OCI-LY7 (cell line): ENCODE results near the gene ERP27. TPM values are rescaled to one million over a fixed set of nuclear protein-coding genes. Genes with fewer than 3 reads are reported as not detected.

ENCODE experiments used
- BruUV-seq: library from RNA; stranded (reverse); fragments of 400-500 nt; replicated peaks from 2 replicates; lab custom pipeline; 2021; lab: Mats Ljungman, UMichigan
- CTCF ChIA-PET: fragments of 300-600 bp; sonication (Branson Sonifier 250); formaldehyde crosslinking; loops from one replicate; lab custom pipeline; 2022; ENCODE audit warnings: antibody characterized with exemption; ENCODE audit not compliant: unreplicated experiment; lab: Charles Lee
- POLR2A ChIA-PET: fragments of 300-600 bp; sonication (Branson Sonifier 250); formaldehyde crosslinking; loops from one replicate; lab custom pipeline; 2022; ENCODE audit warnings: antibody characterized with exemption; lab: Charles Lee
- DNase-seq: peaks from one replicate; pipeline ENCODE4 v3.0.0-alpha.2; 2015; ENCODE audit warnings: low spot score
- H2AFZ ChIP-seq: fragments of 200-600 bp; sonication (generic), shearing (Covaris generic); 2 replicates; pipeline ENCODE4 v1.6.1; 2014; ENCODE audit warnings: mild to moderate bottlenecking, antibody characterized with exemption, low read length, moderate library complexity
- H3K27ac ChIP-seq: fragments of 200-600 bp; sonication (generic); 2 replicates; pipeline ENCODE4 v1.5.1; 2014; ENCODE audit warnings: mixed run types, low read depth, mild to moderate bottlenecking, moderate library complexity, low read length, inconsistent platforms; ENCODE audit not compliant: poor library complexity, severe bottlenecking
- H3K36me3 ChIP-seq: fragments of 200-600 bp; sonication (generic); 2 replicates; pipeline ENCODE4 v1.6.1; 2014; ENCODE audit warnings: mild to moderate bottlenecking, antibody characterized with exemption, low read length, moderate library complexity, mixed read lengths; ENCODE audit not compliant: insufficient read depth
- H3K4me1 ChIP-seq: fragments of 200-600 bp; sonication (generic); 2 replicates; pipeline ENCODE4 v1.5.1; 2014; ENCODE audit warnings: mild to moderate bottlenecking, low read length; ENCODE audit not compliant: insufficient read depth, poor library complexity, severe bottlenecking
- H3K4me2 ChIP-seq: fragments of 200-600 bp; sonication (generic); 2 replicates; pipeline ENCODE4 v1.6.1; 2014; ENCODE audit warnings: mild to moderate bottlenecking, low read length
- H3K4me3 ChIP-seq: fragments of 200-600 bp; sonication (generic); 2 replicates; pipeline ENCODE4 v1.5.1; 2014; ENCODE audit warnings: mild to moderate bottlenecking, low read depth, low read length; ENCODE audit not compliant: poor library complexity, severe bottlenecking
- H3K79me2 ChIP-seq: fragments of 200-600 bp; sonication (generic); 2 replicates; pipeline ENCODE4 v1.6.1; 2016; ENCODE audit warnings: low read depth, mild to moderate bottlenecking, low read length, moderate library complexity, mixed read lengths; ENCODE audit not compliant: insufficient read depth
- H3K9me2 ChIP-seq: fragments of 200-600 bp; sonication (generic); 2 replicates; pipeline ENCODE4 v1.6.1; 2016; ENCODE audit warnings: mild to moderate bottlenecking, low read length, mixed read lengths; ENCODE audit not compliant: insufficient read depth
- H3K9me3 ChIP-seq: fragments of 200-600 bp; sonication (generic); 2 replicates; pipeline ENCODE4 v1.6.1; 2014; ENCODE audit warnings: mild to moderate bottlenecking, mixed run types, low read length, mixed read lengths
- H4K20me1 ChIP-seq: fragments of 200-600 bp; sonication (generic); 2 replicates; pipeline ENCODE4 v1.6.1; 2014; ENCODE audit warnings: mild to moderate bottlenecking, antibody characterized with exemption, low read length, moderate library complexity, mixed read lengths; ENCODE audit not compliant: insufficient read depth
- CTCF ChIP-seq: fragments of 200-600 bp; sonication (generic); conservative IDR thresholded peaks from 2 replicates; pipeline ENCODE4 v1.5.1; 2014; ENCODE audit warnings: mild to moderate bottlenecking, antibody characterized with exemption, low read length, moderate library complexity, mixed read lengths
- EZH2phosphoT487 ChIP-seq: fragments of 200-600 bp; sonication (generic); IDR thresholded peaks from 2 replicates; pipeline ENCODE4 v1.6.1; 2018; ENCODE audit warnings: low read depth, borderline replicate concordance, mild to moderate bottlenecking, mixed run types, antibody characterized with exemption, low read length, moderate library complexity, mixed read lengths
- intact Hi-C: fragments of 100-400 bp; cut with micrococcal nuclease; formaldehyde crosslinking; loops from one replicate; pipeline ENCODE4 v1.10.0; 2022; ENCODE audit not compliant: unreplicated experiment
- total RNA-seq, 2 experiments: library from RNA; depleted of rRNA in 1 of 2; stranded (reverse); fragments of >200 nt in 1 of 2; shearing (Covaris generic) in 1 of 2; gene quantifications; 2 replicates each; pipeline ENCODE4 v1.2.3, GENCODE V29; 2014 to 2022

Gene ERP27
- total RNA-seq, 2 experiments from 2014 or later: 1.7 to 1.9 TPM

GRCh38 chr12:14915736-14916135 is 22.6 kb downstream of the ERP27 start:
- no peak overlapping the region for H3K4me2 ChIP-seq
- no TSS peak for BruUV-seq
- no peak for DNase-seq
- no peak overlapping the region for H3K4me3 ChIP-seq
- intact Hi-C loops: no loop called here
- ChIA-PET POLR2A (interaction anchor here (0.6 to 1.0 kb wide), 2 partner anchors 22 to 169 kb away, joined by 5 to 6 read pairs; no protein-coding TSS in a partner anchor), CTCF (no interaction called here)
- no peak for TF ChIP-seq EZH2phosphoT487
- TF ChIP-seq CTCF: no peak
- peaks cover 3% of the 10 kb centered on the region for H3K4me1 ChIP-seq
- H4K20me1 ChIP-seq: no peaks in the 10 kb centered on the region
- no peaks in the 10 kb centered on the region for H3K9me3 ChIP-seq
- no peak overlapping the region for H3K27ac ChIP-seq
- no peaks in the 10 kb centered on the region for H3K79me2 ChIP-seq
- no peak overlapping the region for H2AFZ ChIP-seq
- no peaks in the 10 kb centered on the region for H3K9me2 ChIP-seq
- peaks cover 25% of the 10 kb centered on the region for H3K36me3 ChIP-seq

- BruUV-seq: no TSS peak
Observed at GRCh38 chr12:14913381-14913781, 25.0 kb downstream of the ERP27 start.

More at GRCh38 chr12:14913381-14913781, 25.0 kb downstream of the ERP27 start:
- no peaks in the 10 kb centered on the region for H3K79me2 ChIP-seq
- H3K4me1 ChIP-seq: no peaks in the 10 kb centered on the region
- no peak for TF ChIP-seq CTCF
- no peak for TF ChIP-seq EZH2phosphoT487
- POLR2A ChIA-PET: interaction anchor here (0.5 to 1.2 kb wide), 5 partner anchors 21 to 176 kb away, joined by 3 to 6 read pairs (median 3); no protein-coding TSS in a partner anchor
- no peaks in the 10 kb centered on the region for H4K20me1 ChIP-seq
- no peaks in the 10 kb centered on the region for H3K9me3 ChIP-seq
- no peak overlapping the region for H2AFZ ChIP-seq
- H3K9me2 ChIP-seq: no peaks in the 10 kb centered on the region
- CTCF ChIA-PET: no interaction called here
- intact Hi-C loops: no loop called here
- DNase-seq: no peak
- no peak overlapping the region for H3K27ac ChIP-seq
- H3K4me2 ChIP-seq: no peak overlapping the region
- no peak overlapping the region for H3K4me3 ChIP-seq
- peaks cover 16% of the 10 kb centered on the region for H3K36me3 ChIP-seq
